Stimulated activated CD8-positive, alpha-beta memory T cell treated with anti-CD3 and anti-CD28 coated beads, Interleukin-2, amount 100 ng/mL, for 1 hour (primary cell): ENCODE measurements around the gene NMBR.
"Not testable (repeated sequence)": the region's sequence is repeated elsewhere in the genome, so short reads cannot be mapped to it uniquely, and the experiment has no call there.

Experiments used
- DNase-seq, 2 donors: peaks; one replicate each; pipeline ENCODE4 v3.0.0-alpha.2; 2020; ENCODE audit warnings: low read depth in 2 of 2

Gene NMBR

DNA sequence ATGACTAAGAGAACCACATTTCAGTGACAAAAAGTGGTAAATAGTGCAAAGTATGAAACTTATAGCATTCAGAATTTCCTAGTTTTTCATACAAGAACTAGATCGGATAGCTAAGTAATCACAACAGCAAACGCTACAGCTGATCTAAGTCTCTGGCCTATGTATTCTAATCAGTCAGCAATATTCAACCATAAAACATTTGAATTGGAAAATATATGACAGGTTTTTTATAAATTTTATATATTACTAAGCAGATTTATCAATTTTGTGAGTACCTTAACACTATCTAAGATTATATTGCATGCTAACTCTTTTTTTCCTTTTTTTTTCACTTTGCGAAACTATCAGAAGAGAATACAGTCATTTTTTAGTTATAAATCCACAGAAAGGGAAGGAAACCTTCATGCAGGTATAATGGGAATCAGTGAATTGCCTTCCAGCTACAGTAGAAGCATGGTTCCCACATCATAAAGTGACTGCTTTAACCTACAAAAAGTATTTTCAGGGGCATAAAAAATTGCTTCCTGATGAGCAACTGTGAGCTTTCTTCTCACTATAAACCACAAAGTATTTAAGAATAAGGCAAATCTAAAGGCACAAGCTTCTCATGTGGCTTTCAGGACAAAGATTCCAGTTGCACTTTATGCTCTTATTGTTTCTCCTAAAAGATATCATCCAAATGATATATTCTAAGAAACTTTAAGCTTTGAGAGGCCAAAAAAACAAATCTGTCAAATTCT, 88.2 kb downstream of the NMBR start:
- no peak for DNase-seq

- no peak for DNase-seq
Observed at GRCh38 chr6:142055219-142055618, 91.7 kb downstream of the NMBR start.

GRCh38 chr6:142051404-142051803, 95.5 kb downstream of the NMBR start:
- no peak for DNase-seq

- DNase-seq, result no peak
Observed at GRCh38 chr6:142048593-142048980, 98.3 kb downstream of the NMBR start.

- no peak for DNase-seq
Observed at GRCh38 chr6:142047934-142048592, 98.9 kb downstream of the NMBR start.

DNA sequence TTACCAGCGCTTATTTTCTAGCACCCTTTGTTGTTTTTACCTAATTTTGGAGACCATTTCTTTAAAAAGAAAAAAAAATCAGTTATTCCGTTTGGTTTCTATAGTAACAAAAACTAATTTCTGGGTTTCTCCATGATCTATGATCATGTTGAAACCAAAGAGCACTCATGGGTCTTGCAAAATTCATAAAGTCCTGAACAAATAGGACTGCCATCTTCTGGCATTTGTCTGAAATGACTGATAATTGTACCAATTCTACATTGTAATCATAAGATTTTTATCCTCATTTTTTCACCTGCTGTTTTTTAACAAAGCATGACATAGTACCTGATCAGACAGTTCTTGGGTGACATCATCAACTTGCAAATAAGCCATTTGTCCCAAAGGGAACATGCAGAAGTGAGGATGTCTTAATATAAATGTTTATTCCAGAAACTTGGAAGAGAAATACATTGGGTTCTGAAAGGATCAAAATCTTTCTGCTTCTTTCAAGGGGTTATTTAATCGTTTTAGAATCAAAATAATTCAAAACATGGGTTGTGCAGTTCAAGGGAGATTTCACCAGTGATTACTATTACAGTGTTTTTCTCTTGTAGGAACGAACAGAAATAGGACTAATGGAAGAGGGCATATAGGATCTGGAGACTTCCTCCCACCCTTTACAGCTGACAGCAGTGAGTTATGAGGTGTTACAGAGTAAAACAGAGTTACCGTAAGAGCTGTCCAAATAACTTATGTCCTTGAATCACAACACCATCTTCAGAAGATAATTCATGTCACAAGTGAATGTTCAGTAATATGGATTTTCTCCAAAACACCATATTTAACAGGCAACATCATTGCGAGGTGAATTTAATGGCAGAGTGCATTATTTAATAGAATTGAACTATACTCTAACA, 101.3 kb downstream of the NMBR start:
- no peak for DNase-seq

- DNase-seq, result no peak
Observed at GRCh38 chr6:142035890-142036289, 111.0 kb downstream of the NMBR start.

GRCh38 chr6:142031035-142031434, 115.9 kb downstream of the NMBR start:
- no peak for DNase-seq

DNA sequence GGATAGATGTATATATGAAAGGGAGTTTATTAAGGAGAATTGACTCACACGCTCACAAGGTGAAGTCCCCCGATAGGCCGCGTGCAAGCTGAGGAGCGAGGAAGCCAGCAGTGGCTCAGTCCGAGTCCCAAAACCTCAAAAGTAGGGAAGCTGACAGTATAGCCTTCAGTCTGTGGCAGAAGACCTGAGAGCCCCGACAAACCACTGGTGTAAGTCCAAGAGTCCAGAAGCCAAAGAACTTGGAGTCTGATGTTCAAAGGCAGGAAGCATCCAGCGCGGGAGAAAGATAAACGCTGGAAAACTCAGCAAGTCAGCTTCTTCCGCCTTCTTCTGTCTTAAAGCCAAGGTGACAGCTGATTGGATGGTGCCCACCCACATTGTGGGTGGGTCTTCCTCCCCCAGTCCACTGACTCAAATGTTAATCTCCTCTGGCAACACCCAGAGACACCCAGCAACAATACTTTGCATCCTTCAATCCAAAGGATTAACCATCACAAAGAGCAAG, 116.8 kb downstream of the NMBR start:
- no peak for DNase-seq

DNA sequence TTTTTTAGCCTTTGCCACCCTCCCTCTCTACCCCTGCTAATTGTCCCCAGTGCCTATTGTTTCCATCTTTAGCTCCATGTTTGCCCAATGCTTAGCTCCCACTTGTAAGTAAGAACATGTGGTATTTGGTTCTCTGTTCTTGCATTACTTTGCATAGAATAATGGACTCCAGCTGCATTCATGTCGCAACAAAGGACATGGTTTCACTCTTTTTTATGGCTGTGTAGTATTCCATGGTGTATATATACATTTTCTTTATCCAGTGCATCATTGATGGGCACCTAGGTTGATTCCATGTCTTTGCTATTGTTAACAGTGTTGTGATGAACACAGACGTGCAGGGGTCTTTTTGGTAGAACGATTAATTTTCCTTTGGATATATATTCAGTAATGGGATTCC, 118.4 kb downstream of the NMBR start:
- DNase-seq, result no peak

DNA sequence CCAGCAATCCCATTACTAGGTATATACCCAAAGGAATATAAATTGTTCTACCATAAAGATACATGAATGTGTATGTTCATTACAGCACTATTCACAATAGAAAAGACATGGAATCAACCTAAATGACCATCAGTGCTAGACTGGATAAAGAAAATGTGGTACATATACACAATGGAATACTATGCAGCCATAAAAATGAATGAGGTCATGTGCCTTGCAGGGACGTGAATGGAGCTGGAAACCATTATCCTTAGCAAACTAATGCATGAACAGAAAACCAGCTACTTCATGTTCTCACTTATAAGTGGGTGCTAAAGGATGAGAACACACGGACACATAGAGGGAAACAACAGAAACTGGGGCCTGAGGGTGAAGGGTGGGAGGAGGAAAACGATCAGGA, 119.1 kb downstream of the NMBR start:
- not testable (repeated sequence) for DNase-seq

GRCh38 chr6:142027074-142027473, 119.8 kb downstream of the NMBR start:
- DNase-seq, result no peak

DNA sequence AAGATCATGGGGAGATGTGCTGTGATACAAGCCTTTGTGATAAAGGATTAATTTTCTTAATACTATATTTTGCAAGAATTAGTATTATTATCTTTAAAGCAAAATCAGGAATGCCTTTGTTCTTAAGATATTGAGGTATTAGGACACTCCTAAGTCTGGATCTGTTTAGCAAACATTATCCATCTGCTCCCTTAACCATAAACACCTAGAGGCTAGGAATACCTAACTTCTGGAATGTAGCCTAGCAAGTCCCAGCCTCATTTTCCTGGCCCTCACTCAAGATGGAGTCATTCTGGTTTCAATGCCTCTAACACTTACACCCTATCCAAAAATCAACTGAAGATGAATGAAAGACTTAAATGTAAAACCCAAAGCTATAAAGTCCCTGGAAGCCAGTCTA, 120.5 kb downstream of the NMBR start:
- DNase-seq, result no peak
